WTC11 (cell line): Measurements from ENCODE around the gene RPS3. TPM values are rescaled to one million over a fixed set of nuclear protein-coding genes. Genes with fewer than 3 reads are reported as not detected.

ENCODE experiments used
- ATAC-seq: fragments of 200-7000 bp; cut with Tn5 transposase; 2 replicates; pipeline ENCODE4 v1.10.0; 2021; ENCODE audit warnings: mild to moderate bottlenecking, moderate library complexity
- CTCF ChIA-PET: fragments of 300-600 bp; sonication (Branson Sonifier 250); formaldehyde crosslinking; loops from one replicate; lab custom pipeline; 2021; ENCODE audit warnings: antibody characterized with exemption; lab: Charles Lee
- POLR2A ChIA-PET: fragments of 350-600 bp; sonication (Branson Sonifier 250); formaldehyde crosslinking; loops from one replicate; lab custom pipeline; 2021; ENCODE audit warnings: antibody characterized with exemption; lab: Charles Lee
- DNase-seq: peaks from one replicate; pipeline ENCODE4 v3.0.0; 2021; ENCODE audit warnings: low spot score
- H3K27ac Mint-ChIP-seq: 2 replicates; pipeline ENCODE4 v1.8.0; 2021; ENCODE audit warnings: mixed read lengths
- H3K27me3 Mint-ChIP-seq: 2 replicates; pipeline ENCODE4 v1.8.0; 2021; ENCODE audit warnings: low read depth, mild to moderate bottlenecking, moderate library complexity, mixed read lengths
- H3K36me3 Mint-ChIP-seq: 2 replicates; pipeline ENCODE4 v1.8.0; 2021; ENCODE audit warnings: mixed read lengths
- H3K4me1 Mint-ChIP-seq: 2 replicates; pipeline ENCODE4 v1.8.0; 2022; ENCODE audit warnings: mixed read lengths
- H3K4me3 Mint-ChIP-seq: 2 replicates; pipeline ENCODE4 v1.8.0; 2021; ENCODE audit warnings: mild to moderate bottlenecking, moderate library complexity, mixed read lengths
- H3K9me3 Mint-ChIP-seq: 2 replicates; pipeline ENCODE4 v1.8.0; 2021; ENCODE audit warnings: mixed read lengths
- AFF4 ChIP-seq: sonication (generic); formaldehyde crosslinking; IDR thresholded peaks from 2 replicates; pipeline ENCODE4 v1.8.1; 2023; ENCODE audit warnings: mild to moderate bottlenecking, missing genetic modification reagents, borderline replicate concordance
- E2F1 ChIP-seq: sonication (generic); formaldehyde crosslinking; IDR thresholded peaks from 2 replicates; pipeline ENCODE4 v1.8.0; 2022; ENCODE audit warnings: mild to moderate bottlenecking, missing genetic modification reagents
- EMX1 ChIP-seq: fragments of 250-450 bp; sonication (Bioruptor Pico); IDR thresholded peaks from 2 replicates; pipeline ENCODE4 v1.8.0; 2021; ENCODE audit warnings: mild to moderate bottlenecking
- FOXP1 ChIP-seq: sonication (generic); formaldehyde crosslinking; IDR thresholded peaks from 2 replicates; pipeline ENCODE4 v1.8.0; 2022; ENCODE audit warnings: missing genetic modification reagents, mild to moderate bottlenecking, moderate library complexity, borderline replicate concordance
- GTF2I ChIP-seq: fragments of 250-450 bp; sonication (Bioruptor Pico); conservative IDR thresholded peaks from 2 replicates; pipeline ENCODE4 v1.4.0; 2021; ENCODE audit warnings: mild to moderate bottlenecking
- IRF1 ChIP-seq: sonication (generic); formaldehyde crosslinking; IDR thresholded peaks from 2 replicates; pipeline ENCODE4 v1.8.0; 2023; ENCODE audit warnings: missing genetic modification reagents
- KAT7 ChIP-seq: sonication (generic); formaldehyde crosslinking; IDR thresholded peaks from 2 replicates; pipeline ENCODE4 v1.8.1; 2023; ENCODE audit warnings: missing genetic modification reagents, mild to moderate bottlenecking, borderline replicate concordance
- MXD4 ChIP-seq: fragments of 250-450 bp; sonication (Bioruptor Pico); IDR thresholded peaks from 2 replicates; pipeline ENCODE4 v1.8.0; 2021; ENCODE audit warnings: mild to moderate bottlenecking, moderate library complexity, borderline replicate concordance
- NFATC4 ChIP-seq: fragments of 250-450 bp; sonication (Bioruptor Pico); IDR thresholded peaks from 2 replicates; pipeline ENCODE4 v1.9.0; 2021; ENCODE audit warnings: mild to moderate bottlenecking
- NFE2L1 ChIP-seq: sonication (generic); formaldehyde crosslinking; IDR thresholded peaks from 2 replicates; pipeline ENCODE4 v1.8.1; 2023; ENCODE audit warnings: missing genetic modification reagents
- NR1H2 ChIP-seq: sonication (generic); formaldehyde crosslinking; IDR thresholded peaks from 2 replicates; pipeline ENCODE4 v1.9.0; 2021; ENCODE audit warnings: mild to moderate bottlenecking, moderate library complexity, missing genetic modification reagents
- SMAD4 ChIP-seq: sonication (generic); formaldehyde crosslinking; IDR thresholded peaks from 2 replicates; pipeline ENCODE4 v1.8.0; 2022; ENCODE audit warnings: mild to moderate bottlenecking, missing genetic modification reagents
- SP1 ChIP-seq: sonication (generic); formaldehyde crosslinking; conservative IDR thresholded peaks from 2 replicates; pipeline ENCODE4 v1.8.1; 2022; ENCODE audit warnings: missing genetic modification reagents
- STAT6 ChIP-seq: sonication (generic); formaldehyde crosslinking; conservative IDR thresholded peaks from 2 replicates; pipeline ENCODE4 v1.8.1; 2023; ENCODE audit warnings: mild to moderate bottlenecking, low read depth, missing genetic modification reagents, moderate library complexity
- ZBTB21 ChIP-seq: sonication (generic); formaldehyde crosslinking; IDR thresholded peaks from 2 replicates; pipeline ENCODE4 v1.8.1; 2023; ENCODE audit warnings: mild to moderate bottlenecking, missing genetic modification reagents, borderline replicate concordance
- ZBTB43 ChIP-seq: sonication (generic); formaldehyde crosslinking; IDR thresholded peaks from 2 replicates; pipeline ENCODE4 v1.8.1; 2023; ENCODE audit warnings: mild to moderate bottlenecking, missing genetic modification reagents
- ZNF263 ChIP-seq: sonication (generic); formaldehyde crosslinking; IDR thresholded peaks from 2 replicates; pipeline ENCODE4 v1.8.1; 2022; ENCODE audit warnings: low read depth, mild to moderate bottlenecking, moderate library complexity, missing genetic modification reagents
- ZNF281 ChIP-seq: sonication (generic); formaldehyde crosslinking; IDR thresholded peaks from 2 replicates; pipeline ENCODE4 v1.8.0; 2023; ENCODE audit warnings: mild to moderate bottlenecking, missing genetic modification reagents
- ZNF416 ChIP-seq: fragments of 250-450 bp; sonication (Bioruptor Pico); IDR thresholded peaks from 2 replicates; pipeline ENCODE4 v1.9.0; 2021; ENCODE audit warnings: mild to moderate bottlenecking, inconsistent platforms
- total RNA-seq: library from RNA; stranded (reverse); gene quantifications from 3 replicates; pipeline ENCODE4 v1.2.3, GENCODE V29; 2021

Gene RPS3
- total RNA-seq, 1 experiment from 2014 or later: 3,967 TPM

GRCh38 chr11:75432911-75433321 is 33.6 kb downstream of the RPS3 start, which contains the start of gene KLHL35 (continued):
- TF ChIP-seq ZNF281 (CRISPR knock-in tag) (no peak), NFE2L1 (no peak), SP1 (CRISPR knock-in tag) (no peak), FOXP1 (0 out of 2 replicates have a peak, but pooled peaks have one; percentile 40), E2F1 (CRISPR knock-in tag) (no peak)

- Mint-ChIP-seq H3K27ac (no peak overlapping the region), H3K4me3 (peak overlapping the region; percentile 51), H3K9me3 (peaks cover 9% of the 10 kb centered on the region), H3K27me3 (peaks cover 50% of the 10 kb centered on the region), H3K4me1 (peaks cover 27% of the 10 kb centered on the region), H3K36me3 (peaks cover 9% of the 10 kb centered on the region)
- DNase-seq: no peak
- TF ChIP-seq SMAD4 (CRISPR knock-in tag) (no peak), ZBTB21 (CRISPR knock-in tag) (no peak), ZBTB43 (CRISPR knock-in tag) (no peak), NFE2L1 (no peak), IRF1 (CRISPR knock-in tag) (no peak), NFATC4 (CRISPR knock-in tag) (no peak), STAT6 (CRISPR knock-in tag) (no peak), ZNF416 (CRISPR knock-in tag) (no peak), KAT7 (no peak), AFF4 (CRISPR knock-in tag) (no peak), GTF2I (CRISPR knock-in tag) (no peak), MXD4 (CRISPR knock-in tag) (no peak), ZNF263 (CRISPR knock-in tag) (no peak), NR1H2 (CRISPR knock-in tag) (no peak), EMX1 (CRISPR knock-in tag) (no peak), ZNF281 (CRISPR knock-in tag) (no peak)
- ChIA-PET POLR2A (no interaction called here), CTCF (interaction anchor here (0.8 to 4.9 kb wide), 7 partner anchors 8 to 164 kb away, joined by 3 to 31 read pairs (median 7); no protein-coding TSS in a partner anchor)
- no peak for ATAC-seq
Observed at GRCh38 chr11:75433443-75433842, 34.1 kb downstream of the RPS3 start.
